Measurements from ENCODE around the gene AHNAK.

GRCh38 chr11:62445314-62445740 is 101.3 kb downstream of the AHNAK start:
- TF ChIP-seq CTCF (IDR thresholded peaks at IDR 0.05) (no peak), POLR2A (IDR thresholded peaks at IDR 0.05) (no peak)
